GM12872 (cell line): ENCODE measurements around the gene TAS2R5.

Experiments used
- TF ChIP-seq, protein P1 (sequence below): IDR thresholded peaks from 3 replicates; pipeline ENCODE4 v1.5.1; 2011; ENCODE audit warnings: low read depth, mild to moderate bottlenecking, low read length, moderate library complexity; ENCODE audit not compliant: insufficient read depth

The TAS2R5 gene

GRCh38 chr7:141840708-141841107 is 50.7 kb downstream of the TAS2R5 start:
- TF ChIP-seq, protein P1, sequence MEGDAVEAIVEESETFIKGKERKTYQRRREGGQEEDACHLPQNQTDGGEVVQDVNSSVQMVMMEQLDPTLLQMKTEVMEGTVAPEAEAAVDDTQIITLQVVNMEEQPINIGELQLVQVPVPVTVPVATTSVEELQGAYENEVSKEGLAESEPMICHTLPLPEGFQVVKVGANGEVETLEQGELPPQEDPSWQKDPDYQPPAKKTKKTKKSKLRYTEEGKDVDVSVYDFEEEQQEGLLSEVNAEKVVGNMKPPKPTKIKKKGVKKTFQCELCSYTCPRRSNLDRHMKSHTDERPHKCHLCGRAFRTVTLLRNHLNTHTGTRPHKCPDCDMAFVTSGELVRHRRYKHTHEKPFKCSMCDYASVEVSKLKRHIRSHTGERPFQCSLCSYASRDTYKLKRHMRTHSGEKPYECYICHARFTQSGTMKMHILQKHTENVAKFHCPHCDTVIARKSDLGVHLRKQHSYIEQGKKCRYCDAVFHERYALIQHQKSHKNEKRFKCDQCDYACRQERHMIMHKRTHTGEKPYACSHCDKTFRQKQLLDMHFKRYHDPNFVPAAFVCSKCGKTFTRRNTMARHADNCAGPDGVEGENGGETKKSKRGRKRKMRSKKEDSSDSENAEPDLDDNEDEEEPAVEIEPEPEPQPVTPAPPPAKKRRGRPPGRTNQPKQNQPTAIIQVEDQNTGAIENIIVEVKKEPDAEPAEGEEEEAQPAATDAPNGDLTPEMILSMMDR: no peak
